T-helper 1 cell treated with Interleukin-12 subunit alpha and Interleukin-12 subunit beta and Interleukin-4 antibody, amounts not matched to agents 30 ng/mL and 1 ng/mL, for 36 hours (primary cell): ENCODE data around the gene SULF2. TPM values are rescaled to one million over a fixed set of nuclear protein-coding genes. Genes with fewer than 3 reads are reported as not detected.

Source experiments
- intact Hi-C: fragments of 100-400 bp; cut with micrococcal nuclease; formaldehyde crosslinking; loops from one replicate; pipeline ENCODE4 v1.15.1; 2024
- total RNA-seq: library from RNA; stranded (reverse); gene quantifications from 2 replicates; pipeline ENCODE4 v1.2.3, GENCODE V29; 2022

SULF2 gene
- total RNA-seq, 1 donor from 2014 or later = 0.71 TPM

GRCh38 chr20:47659904-47660601, 125.2 kb downstream of the SULF2 start:
- intact Hi-C loops = loop anchor here (5.0 kb wide), 1 partner anchor 463 kb away; no protein-coding TSS in a partner anchor

GRCh38 chr20:47656318-47656717, 129.0 kb downstream of the SULF2 start:
- intact Hi-C loops = loop anchor here (2.0 kb wide), 1 partner anchor 14 kb away; no protein-coding TSS in a partner anchor

GRCh38 chr20:47655635-47656034, 129.6 kb downstream of the SULF2 start:
- intact Hi-C loops = loop anchor here (2.0 kb wide), 1 partner anchor 13 kb away; no protein-coding TSS in a partner anchor

GRCh38 chr20:47654370-47654769, 130.9 kb downstream of the SULF2 start:
- intact Hi-C loops = no loop called here

GRCh38 chr20:47653869-47654268, 131.4 kb downstream of the SULF2 start:
- intact Hi-C loops = no loop called here

GRCh38 chr20:47652794-47653193, 132.5 kb downstream of the SULF2 start:
- intact Hi-C loops = no loop called here

GRCh38 chr20:47652301-47652700, 133.0 kb downstream of the SULF2 start:
- intact Hi-C loops = no loop called here

GRCh38 chr20:47648943-47649342, 136.3 kb downstream of the SULF2 start:
- intact Hi-C loops = loop anchor here (1.0 to 10.0 kb wide), 2 partner anchors 37 to 1616 kb away; no protein-coding TSS in a partner anchor

- intact Hi-C loops = loop anchor here (10.0 kb wide), 1 partner anchor 1617 kb away; no protein-coding TSS in a partner anchor
Measured at GRCh38 chr20:47647994-47648393, 137.3 kb downstream of the SULF2 start.

- intact Hi-C loops = loop anchor here (10.0 kb wide), 1 partner anchor 1619 kb away; no protein-coding TSS in a partner anchor
Measured at GRCh38 chr20:47645632-47646031, 139.6 kb downstream of the SULF2 start.

- intact Hi-C loops = loop anchor here (2.0 to 10.0 kb wide), 2 partner anchors 14 to 1622 kb away; no protein-coding TSS in a partner anchor
Measured at GRCh38 chr20:47642624-47643023, 142.7 kb downstream of the SULF2 start.

- intact Hi-C loops = loop anchor here (2.0 to 10.0 kb wide), 2 partner anchors 15 to 1623 kb away; no protein-coding TSS in a partner anchor
Measured at GRCh38 chr20:47642118-47642517, 143.2 kb downstream of the SULF2 start.

- intact Hi-C loops = no loop called here
Measured at GRCh38 chr20:47638851-47639250, 146.4 kb downstream of the SULF2 start.

- intact Hi-C loops = no loop called here
Measured at GRCh38 chr20:47635256-47635655, 150.0 kb downstream of the SULF2 start.

GRCh38 chr20:47631078-47631477, 154.2 kb downstream of the SULF2 start:
- intact Hi-C loops = no loop called here

GRCh38 chr20:47629907-47630306, 155.4 kb downstream of the SULF2 start:
- intact Hi-C loops = no loop called here

- intact Hi-C loops = no loop called here
Measured at GRCh38 chr20:47627540-47627939, 157.7 kb downstream of the SULF2 start.

- intact Hi-C loops = no loop called here
Measured at GRCh38 chr20:47623206-47623605, 162.1 kb downstream of the SULF2 start.

GRCh38 chr20:47622118-47622665, 163.1 kb downstream of the SULF2 start:
- intact Hi-C loops = no loop called here

- intact Hi-C loops = loop anchor here (1.0 kb wide), 6 partner anchors 11 to 425 kb away; no protein-coding TSS in a partner anchor
Measured at GRCh38 chr20:47620808-47621805, 164.2 kb downstream of the SULF2 start.

- intact Hi-C loops = no loop called here
Measured at GRCh38 chr20:47618479-47618878, 166.8 kb downstream of the SULF2 start.
